Effector memory CD4-positive, alpha-beta T cell (primary cell): Measurements from ENCODE around the gene TRPV4.

ENCODE experiments used
- DNase-seq, 3 donors: peaks; one replicate each; pipeline ENCODE4 v3.0.0-alpha.2; 2020
- H3K27ac ChIP-seq: 2 replicates; pipeline ENCODE4 v1.7.0; 2013; ENCODE audit warnings: mild to moderate bottlenecking, low read length, moderate library complexity; ENCODE audit not compliant: insufficient read depth, poor library complexity, severe bottlenecking
- H3K27me3 ChIP-seq: replicated peaks from 2 replicates; pipeline ENCODE4 v1.7.0; 2013; ENCODE audit warnings: mild to moderate bottlenecking, low read length; ENCODE audit not compliant: insufficient read depth, control insufficient read depth, poor library complexity, severe bottlenecking
- H3K36me3 ChIP-seq: 2 replicates; pipeline ENCODE4 v1.7.0; 2013; ENCODE audit warnings: mild to moderate bottlenecking, low read length, moderate library complexity; ENCODE audit not compliant: control insufficient read depth, insufficient read depth
- H3K4me1 ChIP-seq: 2 replicates; pipeline ENCODE4 v1.7.0; 2013; ENCODE audit warnings: low read length, mild to moderate bottlenecking; ENCODE audit not compliant: control insufficient read depth, insufficient read depth, poor library complexity, severe bottlenecking
- H3K4me3 ChIP-seq: 2 replicates; pipeline ENCODE4 v1.7.0; 2013; ENCODE audit warnings: low read length, low read depth, mild to moderate bottlenecking; ENCODE audit not compliant: insufficient read depth, poor library complexity, severe bottlenecking
- H3K9me3 ChIP-seq: 2 replicates; pipeline ENCODE4 v1.7.0; 2013; ENCODE audit warnings: mild to moderate bottlenecking, low read length, moderate library complexity; ENCODE audit not compliant: control insufficient read depth

TRPV4 gene

GRCh38 chr12:109810954-109811623 lies 22.1 kb downstream of the TRPV4 start:
- Histone ChIP-seq H3K9me3 (no peaks in the 10 kb centered on the region), H3K4me1 (no peaks in the 10 kb centered on the region), H3K27me3 (no peaks in the 10 kb centered on the region), H3K36me3 (no peaks in the 10 kb centered on the region), H3K4me3 (no peak overlapping the region), H3K27ac (no peak overlapping the region)
- no peak for DNase-seq

GRCh38 chr12:109808876-109809646 lies 24.1 kb downstream of the TRPV4 start:
- H3K4me1 ChIP-seq = no peaks in the 10 kb centered on the region
- H3K27me3 ChIP-seq = no peaks in the 10 kb centered on the region
- H3K9me3 ChIP-seq = no peaks in the 10 kb centered on the region
- H3K36me3 ChIP-seq = no peaks in the 10 kb centered on the region
- no peak overlapping the region for H3K4me3 ChIP-seq
- H3K27ac ChIP-seq = no peak overlapping the region
- no peak for DNase-seq

GRCh38 chr12:109807954-109808643 lies 25.1 kb downstream of the TRPV4 start:
- no peaks in the 10 kb centered on the region for H3K36me3 ChIP-seq
- H3K4me3 ChIP-seq = no peak overlapping the region
- no peak for DNase-seq
- no peak overlapping the region for H3K27ac ChIP-seq
- no peaks in the 10 kb centered on the region for H3K27me3 ChIP-seq
- H3K4me1 ChIP-seq = no peaks in the 10 kb centered on the region
- no peaks in the 10 kb centered on the region for H3K9me3 ChIP-seq

- Histone ChIP-seq H3K4me3 (no peak overlapping the region), H3K27me3 (no peaks in the 10 kb centered on the region), H3K27ac (no peak overlapping the region), H3K4me1 (no peaks in the 10 kb centered on the region), H3K36me3 (no peaks in the 10 kb centered on the region), H3K9me3 (no peaks in the 10 kb centered on the region)
- DNase-seq = peak; percentile 44 to 56 (median 48)
Measured at GRCh38 chr12:109804820-109805761, 28.1 kb downstream of the TRPV4 start.

GRCh38 chr12:109803678-109804077 lies 29.5 kb downstream of the TRPV4 start:
- Histone ChIP-seq H3K9me3 (no peaks in the 10 kb centered on the region), H3K27ac (no peak overlapping the region), H3K4me1 (no peaks in the 10 kb centered on the region), H3K4me3 (no peak overlapping the region), H3K36me3 (no peaks in the 10 kb centered on the region), H3K27me3 (no peaks in the 10 kb centered on the region)
- DNase-seq = no peak

- DNase-seq = no peak
- no peaks in the 10 kb centered on the region for H3K4me1 ChIP-seq
- H3K36me3 ChIP-seq = no peaks in the 10 kb centered on the region
- H3K9me3 ChIP-seq = no peaks in the 10 kb centered on the region
- no peak overlapping the region for H3K27ac ChIP-seq
- H3K4me3 ChIP-seq = no peak overlapping the region
- no peaks in the 10 kb centered on the region for H3K27me3 ChIP-seq
Measured at GRCh38 chr12:109802828-109803227, 30.4 kb downstream of the TRPV4 start.

GRCh38 chr12:109800536-109800935 lies 32.7 kb downstream of the TRPV4 start:
- Histone ChIP-seq H3K27me3 (no peaks in the 10 kb centered on the region), H3K36me3 (no peaks in the 10 kb centered on the region), H3K9me3 (no peaks in the 10 kb centered on the region), H3K4me1 (no peaks in the 10 kb centered on the region), H3K27ac (no peak overlapping the region), H3K4me3 (no peak overlapping the region)
- DNase-seq = no peak

- no peaks in the 10 kb centered on the region for H3K4me1 ChIP-seq
Measured at GRCh38 chr12:109798691-109799090, 34.5 kb downstream of the TRPV4 start.

GRCh38 chr12:109797905-109798669 lies 35.1 kb downstream of the TRPV4 start:
- H3K4me3 ChIP-seq = no peak overlapping the region
- H3K36me3 ChIP-seq = no peaks in the 10 kb centered on the region
- H3K4me1 ChIP-seq = no peaks in the 10 kb centered on the region
- no peaks in the 10 kb centered on the region for H3K27me3 ChIP-seq
- no peak for DNase-seq
- H3K27ac ChIP-seq = no peak overlapping the region
- no peaks in the 10 kb centered on the region for H3K9me3 ChIP-seq

More at GRCh38 chr12:109798691-109799090, 34.5 kb downstream of the TRPV4 start:
- no peak overlapping the region for H3K4me3 ChIP-seq
- H3K27me3 ChIP-seq = no peaks in the 10 kb centered on the region
- H3K27ac ChIP-seq = no peak overlapping the region
- no peaks in the 10 kb centered on the region for H3K9me3 ChIP-seq
- no peak for DNase-seq
- H3K36me3 ChIP-seq = no peaks in the 10 kb centered on the region
